ENCODE data around the gene SSH2.

Gene SSH2

GRCh38 chr17:29839656-29840055 is 90.4 kb downstream of the SSH2 start:
- H3K4me3 ChIP-seq (ENCODE audit: low read length): no peak overlapping the region
- no peak overlapping the region for H3K27ac ChIP-seq (ENCODE audit: low read depth, low read length)
- no peaks in the 10 kb centered on the region for H3K36me3 ChIP-seq (ENCODE audit: control insufficient read depth, insufficient read depth, low read length)
- H3K27me3 ChIP-seq (ENCODE audit: control insufficient read depth, insufficient read depth, low read length): no peaks in the 10 kb centered on the region
- no peaks in the 10 kb centered on the region for H3K4me1 ChIP-seq (ENCODE audit: control insufficient read depth, insufficient read depth, low read length)
- H3K9ac ChIP-seq (ENCODE audit: low read length): no peak overlapping the region

- Histone ChIP-seq H3K27me3 (ENCODE audit: control insufficient read depth, insufficient read depth, low read length) (no peaks in the 10 kb centered on the region), H3K4me3 (ENCODE audit: low read length) (no peak overlapping the region), H3K27ac (ENCODE audit: low read depth, low read length) (no peak overlapping the region), H3K9ac (ENCODE audit: low read length) (no peak overlapping the region), H3K4me1 (ENCODE audit: control insufficient read depth, insufficient read depth, low read length) (no peaks in the 10 kb centered on the region), H3K36me3 (ENCODE audit: control insufficient read depth, insufficient read depth, low read length) (no peaks in the 10 kb centered on the region)
These were observed 91.1 kb downstream of the SSH2 start for GRCh38 chr17:29838961-29839360.

GRCh38 chr17:29837531-29837930 is 92.5 kb downstream of the SSH2 start:
- no peak overlapping the region for H3K9ac ChIP-seq (ENCODE audit: low read length)
- H3K27me3 ChIP-seq (ENCODE audit: control insufficient read depth, insufficient read depth, low read length): no peaks in the 10 kb centered on the region
- no peak overlapping the region for H3K27ac ChIP-seq (ENCODE audit: low read depth, low read length)
- H3K36me3 ChIP-seq (ENCODE audit: control insufficient read depth, insufficient read depth, low read length): no peaks in the 10 kb centered on the region
- H3K4me3 ChIP-seq (ENCODE audit: low read length): no peak overlapping the region
- no peaks in the 10 kb centered on the region for H3K4me1 ChIP-seq (ENCODE audit: control insufficient read depth, insufficient read depth, low read length)

GRCh38 chr17:29836643-29837042 is 93.4 kb downstream of the SSH2 start:
- no peaks in the 10 kb centered on the region for H3K27me3 ChIP-seq (ENCODE audit: control insufficient read depth, insufficient read depth, low read length)
- H3K36me3 ChIP-seq (ENCODE audit: control insufficient read depth, insufficient read depth, low read length): no peaks in the 10 kb centered on the region
- H3K27ac ChIP-seq (ENCODE audit: low read depth, low read length): no peak overlapping the region
- H3K4me1 ChIP-seq (ENCODE audit: control insufficient read depth, insufficient read depth, low read length): no peaks in the 10 kb centered on the region
- no peak overlapping the region for H3K9ac ChIP-seq (ENCODE audit: low read length)
- no peak overlapping the region for H3K4me3 ChIP-seq (ENCODE audit: low read length)

- Histone ChIP-seq H3K4me1 (ENCODE audit: control insufficient read depth, insufficient read depth, low read length) (no peaks in the 10 kb centered on the region), H3K9ac (ENCODE audit: low read length) (no peak overlapping the region), H3K27me3 (ENCODE audit: control insufficient read depth, insufficient read depth, low read length) (no peaks in the 10 kb centered on the region), H3K27ac (ENCODE audit: low read depth, low read length) (no peak overlapping the region), H3K4me3 (ENCODE audit: low read length) (no peak overlapping the region), H3K36me3 (ENCODE audit: control insufficient read depth, insufficient read depth, low read length) (no peaks in the 10 kb centered on the region)
These were observed 94.3 kb downstream of the SSH2 start for GRCh38 chr17:29835435-29836351.

- H3K9ac ChIP-seq (ENCODE audit: low read length): no peak overlapping the region
- H3K4me3 ChIP-seq (ENCODE audit: low read length): no peak overlapping the region
- H3K4me1 ChIP-seq (ENCODE audit: control insufficient read depth, insufficient read depth, low read length): no peaks in the 10 kb centered on the region
- H3K27me3 ChIP-seq (ENCODE audit: control insufficient read depth, insufficient read depth, low read length): no peaks in the 10 kb centered on the region
- H3K36me3 ChIP-seq (ENCODE audit: control insufficient read depth, insufficient read depth, low read length): no peaks in the 10 kb centered on the region
- H3K27ac ChIP-seq (ENCODE audit: low read depth, low read length): no peak overlapping the region
These were observed 96.2 kb downstream of the SSH2 start for GRCh38 chr17:29833801-29834200.

GRCh38 chr17:29828676-29829284 is 101.2 kb downstream of the SSH2 start:
- Histone ChIP-seq H3K36me3 (ENCODE audit: control insufficient read depth, insufficient read depth, low read length) (no peaks in the 10 kb centered on the region), H3K27me3 (ENCODE audit: control insufficient read depth, insufficient read depth, low read length) (no peaks in the 10 kb centered on the region), H3K9ac (ENCODE audit: low read length) (no peak overlapping the region), H3K4me1 (ENCODE audit: control insufficient read depth, insufficient read depth, low read length) (no peaks in the 10 kb centered on the region), H3K27ac (ENCODE audit: low read depth, low read length) (no peak overlapping the region), H3K4me3 (ENCODE audit: low read length) (no peak overlapping the region)

GRCh38 chr17:29827179-29827578 is 102.8 kb downstream of the SSH2 start:
- no peak overlapping the region for H3K4me3 ChIP-seq (ENCODE audit: low read length)
- H3K9ac ChIP-seq (ENCODE audit: low read length): no peak overlapping the region
- H3K36me3 ChIP-seq (ENCODE audit: control insufficient read depth, insufficient read depth, low read length): no peaks in the 10 kb centered on the region
- H3K27me3 ChIP-seq (ENCODE audit: control insufficient read depth, insufficient read depth, low read length): no peaks in the 10 kb centered on the region
- no peak overlapping the region for H3K27ac ChIP-seq (ENCODE audit: low read depth, low read length)
- H3K4me1 ChIP-seq (ENCODE audit: control insufficient read depth, insufficient read depth, low read length): no peaks in the 10 kb centered on the region

- Histone ChIP-seq H3K27ac (ENCODE audit: low read depth, low read length) (no peak overlapping the region), H3K4me1 (ENCODE audit: control insufficient read depth, insufficient read depth, low read length) (no peaks in the 10 kb centered on the region), H3K9ac (ENCODE audit: low read length) (no peak overlapping the region), H3K36me3 (ENCODE audit: control insufficient read depth, insufficient read depth, low read length) (no peaks in the 10 kb centered on the region), H3K4me3 (ENCODE audit: low read length) (no peak overlapping the region), H3K27me3 (ENCODE audit: control insufficient read depth, insufficient read depth, low read length) (no peaks in the 10 kb centered on the region)
These were observed 103.8 kb downstream of the SSH2 start for GRCh38 chr17:29826114-29826692.

GRCh38 chr17:29825604-29826003 is 104.4 kb downstream of the SSH2 start:
- Histone ChIP-seq H3K9ac (ENCODE audit: low read length) (no peak overlapping the region), H3K27me3 (ENCODE audit: control insufficient read depth, insufficient read depth, low read length) (no peaks in the 10 kb centered on the region), H3K27ac (ENCODE audit: low read depth, low read length) (no peak overlapping the region), H3K36me3 (ENCODE audit: control insufficient read depth, insufficient read depth, low read length) (no peaks in the 10 kb centered on the region), H3K4me3 (ENCODE audit: low read length) (no peak overlapping the region), H3K4me1 (ENCODE audit: control insufficient read depth, insufficient read depth, low read length) (no peaks in the 10 kb centered on the region)

GRCh38 chr17:29821897-29822296 is 108.1 kb downstream of the SSH2 start:
- Histone ChIP-seq H3K4me1 (ENCODE audit: control insufficient read depth, insufficient read depth, low read length) (no peaks in the 10 kb centered on the region), H3K27me3 (ENCODE audit: control insufficient read depth, insufficient read depth, low read length) (no peaks in the 10 kb centered on the region), H3K27ac (ENCODE audit: low read depth, low read length) (no peak overlapping the region), H3K4me3 (ENCODE audit: low read length) (no peak overlapping the region), H3K36me3 (ENCODE audit: control insufficient read depth, insufficient read depth, low read length) (no peaks in the 10 kb centered on the region), H3K9ac (ENCODE audit: low read length) (no peak overlapping the region)

- Histone ChIP-seq H3K27me3 (ENCODE audit: control insufficient read depth, insufficient read depth, low read length) (no peaks in the 10 kb centered on the region), H3K4me3 (ENCODE audit: low read length) (no peak overlapping the region), H3K36me3 (ENCODE audit: control insufficient read depth, insufficient read depth, low read length) (no peaks in the 10 kb centered on the region), H3K9ac (ENCODE audit: low read length) (no peak overlapping the region), H3K4me1 (ENCODE audit: control insufficient read depth, insufficient read depth, low read length) (no peaks in the 10 kb centered on the region), H3K27ac (ENCODE audit: low read depth, low read length) (no peak overlapping the region)
These were observed 109.6 kb downstream of the SSH2 start for GRCh38 chr17:29820425-29820824.

Measured in rectal smooth muscle tissue (tissue), 1 donor.